ENCODE measurements around the gene ZRANB1. TPM values are rescaled to one million over a fixed set of nuclear protein-coding genes. Genes with fewer than 3 reads are reported as not detected.

ZRANB1 gene
- total RNA-seq, 4 donors from 2014 or later: 14.9 to 55.3 (median 28.3) TPM

GRCh38 chr10:124959564-124959963, 17.6 kb downstream of the ZRANB1 start:
- H3K27ac ChIP-seq: no peak overlapping the region
- no peak for DNase-seq
- H3K27me3 ChIP-seq: no peaks in the 10 kb centered on the region
- H3K36me3 ChIP-seq: no peaks in the 10 kb centered on the region
- no peak for TF ChIP-seq POLR2A (IDR thresholded peaks at IDR 0.05)
- TF ChIP-seq, protein P1, sequence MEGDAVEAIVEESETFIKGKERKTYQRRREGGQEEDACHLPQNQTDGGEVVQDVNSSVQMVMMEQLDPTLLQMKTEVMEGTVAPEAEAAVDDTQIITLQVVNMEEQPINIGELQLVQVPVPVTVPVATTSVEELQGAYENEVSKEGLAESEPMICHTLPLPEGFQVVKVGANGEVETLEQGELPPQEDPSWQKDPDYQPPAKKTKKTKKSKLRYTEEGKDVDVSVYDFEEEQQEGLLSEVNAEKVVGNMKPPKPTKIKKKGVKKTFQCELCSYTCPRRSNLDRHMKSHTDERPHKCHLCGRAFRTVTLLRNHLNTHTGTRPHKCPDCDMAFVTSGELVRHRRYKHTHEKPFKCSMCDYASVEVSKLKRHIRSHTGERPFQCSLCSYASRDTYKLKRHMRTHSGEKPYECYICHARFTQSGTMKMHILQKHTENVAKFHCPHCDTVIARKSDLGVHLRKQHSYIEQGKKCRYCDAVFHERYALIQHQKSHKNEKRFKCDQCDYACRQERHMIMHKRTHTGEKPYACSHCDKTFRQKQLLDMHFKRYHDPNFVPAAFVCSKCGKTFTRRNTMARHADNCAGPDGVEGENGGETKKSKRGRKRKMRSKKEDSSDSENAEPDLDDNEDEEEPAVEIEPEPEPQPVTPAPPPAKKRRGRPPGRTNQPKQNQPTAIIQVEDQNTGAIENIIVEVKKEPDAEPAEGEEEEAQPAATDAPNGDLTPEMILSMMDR (IDR thresholded peaks at IDR 0.05): no peak
- intact Hi-C loops (cut with DNase I; ENCODE audit: low total_unique reads): no loop called here
- H3K9me3 ChIP-seq: no peaks in the 10 kb centered on the region
- no peak overlapping the region for H3K4me3 ChIP-seq
- peaks cover 0 to 3% of the 10 kb centered on the region in 2 donors for H3K4me1 ChIP-seq

GRCh38 chr10:124961248-124961570, 19.3 kb downstream of the ZRANB1 start:
- Histone ChIP-seq H3K27ac (no peak overlapping the region), H3K27me3 (no peaks in the 10 kb centered on the region), H3K4me1 (peaks cover 0 to under 1% of the 10 kb centered on the region in 2 donors), H3K9me3 (no peaks in the 10 kb centered on the region), H3K36me3 (no peaks in the 10 kb centered on the region), H3K4me3 (no peak overlapping the region)
- TF ChIP-seq, protein P1 (IDR thresholded peaks at IDR 0.05): no peak
- no peak for TF ChIP-seq POLR2A (IDR thresholded peaks at IDR 0.05)
- intact Hi-C loops (cut with DNase I; ENCODE audit: low total_unique reads): no loop called here
- no peak for DNase-seq

GRCh38 chr10:124962421-124962820, 20.5 kb downstream of the ZRANB1 start:
- no peaks in the 10 kb centered on the region for H3K36me3 ChIP-seq
- no peaks in the 10 kb centered on the region for H3K9me3 ChIP-seq
- H3K4me3 ChIP-seq: no peak overlapping the region
- intact Hi-C loops (cut with DNase I; ENCODE audit: low total_unique reads): no loop called here
- no peak for DNase-seq
- H3K27me3 ChIP-seq: no peaks in the 10 kb centered on the region
- no peak for TF ChIP-seq POLR2A (IDR thresholded peaks at IDR 0.05)
- TF ChIP-seq, protein P1 (IDR thresholded peaks at IDR 0.05): no peak
- no peaks in the 10 kb centered on the region for H3K4me1 ChIP-seq
- no peak overlapping the region for H3K27ac ChIP-seq

DNA sequence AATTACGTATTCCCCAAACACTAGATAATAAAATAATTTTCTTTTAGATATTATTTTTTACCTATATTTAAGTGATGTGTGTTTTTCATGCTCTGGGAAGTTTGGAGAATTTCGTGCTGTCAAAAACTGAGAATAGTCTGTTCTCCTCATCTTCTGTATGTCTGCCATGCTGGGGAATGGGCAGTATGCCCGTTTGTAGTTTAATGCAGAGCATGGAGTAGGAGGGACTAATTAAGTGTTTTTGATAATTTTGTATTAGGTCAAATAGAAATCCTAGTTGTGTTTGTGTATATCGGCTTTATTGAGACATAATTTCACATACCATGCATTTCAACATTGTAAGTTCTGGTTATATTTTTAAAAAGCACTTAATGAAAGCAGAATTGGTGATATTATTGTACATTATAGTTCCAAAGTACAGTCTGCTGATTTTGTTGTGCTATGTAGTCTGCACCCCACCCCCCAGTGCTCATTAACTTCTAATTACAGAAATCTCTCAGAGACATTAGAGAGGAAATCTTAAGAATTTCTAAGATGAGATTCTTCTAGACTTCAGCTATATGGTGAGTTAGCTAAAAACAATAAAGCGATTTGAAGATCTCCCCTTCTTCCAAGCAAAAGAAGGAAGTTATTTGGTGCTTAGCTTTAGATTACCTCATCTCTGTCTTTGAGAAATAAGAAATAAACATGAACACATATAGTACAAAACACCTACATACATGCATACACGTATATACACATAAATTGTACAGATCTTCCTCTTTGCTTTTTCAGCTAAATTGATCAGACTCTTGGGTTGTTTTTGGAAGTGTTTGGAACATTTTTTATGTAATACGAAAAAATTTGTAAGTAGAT, 22.2 kb downstream of the ZRANB1 start:
- no peak for DNase-seq
- intact Hi-C loops (cut with DNase I; ENCODE audit: low total_unique reads): no loop called here
- no peak for TF ChIP-seq POLR2A (IDR thresholded peaks at IDR 0.05)
- TF ChIP-seq, protein P1 (IDR thresholded peaks at IDR 0.05): no peak
- Histone ChIP-seq H3K27me3 (no peaks in the 10 kb centered on the region), H3K4me3 (no peak overlapping the region), H3K27ac (no peak overlapping the region), H3K4me1 (no peaks in the 10 kb centered on the region), H3K36me3 (no peaks in the 10 kb centered on the region), H3K9me3 (no peaks in the 10 kb centered on the region)

GRCh38 chr10:124966008-124966407, 24.1 kb downstream of the ZRANB1 start:
- Histone ChIP-seq H3K4me3 (no peak overlapping the region), H3K27me3 (no peaks in the 10 kb centered on the region), H3K27ac (no peak overlapping the region), H3K9me3 (no peaks in the 10 kb centered on the region), H3K4me1 (no peaks in the 10 kb centered on the region), H3K36me3 (no peaks in the 10 kb centered on the region)
- intact Hi-C loops (cut with DNase I; ENCODE audit: low total_unique reads): no loop called here
- no peak for DNase-seq
- TF ChIP-seq, protein P1 (IDR thresholded peaks at IDR 0.05): no peak
- no peak for TF ChIP-seq POLR2A (IDR thresholded peaks at IDR 0.05)

Data from uterus (tissue), 4 donors.